OCI-LY3 (cell line): ENCODE results near the gene DNMT3A.

Experiments used
- CTCF ChIP-seq: fragments of 200-600, 300-600 bp; sonication (generic); IDR thresholded peaks from 2 replicates; pipeline ENCODE4 v1.5.1; 2014; ENCODE audit warnings: antibody characterized with exemption, low read length, low read depth
- EZH2phosphoT487 ChIP-seq: fragments of 200-600 bp; shearing (Covaris generic); IDR thresholded peaks from 2 replicates; pipeline ENCODE4 v1.6.1; 2018; ENCODE audit warnings: antibody characterized with exemption, mixed run types, low read depth

- no peak for TF ChIP-seq CTCF
- no peak for TF ChIP-seq EZH2phosphoT487
Measured at GRCh38 chr2:25285265-25286024, 56.3 kb downstream of the DNMT3A start.
